Measurements from ENCODE around the gene C10orf62.

Gene C10orf62

DNA sequence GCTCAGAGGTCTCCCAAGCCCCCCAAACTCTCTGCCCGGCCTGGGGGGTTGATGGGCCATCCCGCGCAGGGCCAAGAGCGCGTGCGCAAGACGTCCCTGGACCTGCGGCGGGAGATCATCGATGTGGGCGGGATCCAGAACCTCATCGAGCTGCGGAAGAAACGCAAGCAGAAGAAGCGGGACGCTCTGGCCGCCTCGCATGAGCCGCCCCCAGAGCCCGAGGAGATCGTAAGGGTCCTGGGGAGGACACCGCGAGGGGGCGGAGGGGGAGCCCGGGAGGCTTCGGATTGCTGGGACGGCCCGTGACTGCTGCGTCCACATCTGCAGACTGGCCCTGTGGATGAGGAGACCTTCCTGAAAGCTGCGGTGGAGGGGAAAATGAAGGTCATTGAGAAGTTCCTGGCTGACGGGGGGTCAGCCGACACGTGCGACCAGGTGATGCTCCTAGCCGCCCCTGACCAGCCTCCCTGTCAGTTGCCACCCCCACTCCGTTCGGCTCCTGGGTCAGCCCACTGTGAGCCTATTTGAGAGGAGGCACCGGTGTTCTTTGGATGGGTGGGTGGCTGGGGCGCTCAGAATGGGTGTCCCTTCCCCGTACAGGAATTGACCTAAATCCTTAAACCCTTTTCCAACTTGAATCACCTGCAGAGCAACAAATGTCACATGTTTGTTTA is 11.2 kb upstream of the C10orf62 start:
- Histone ChIP-seq H3K4me1 (ENCODE audit: control insufficient read depth in 2 of 2, insufficient read depth in 1 of 2, low read depth in 1 of 2, low read length in 2 of 2) (peaks cover 2 to 3% of the 10 kb centered on the region in 2 donors), H3K4ac (ENCODE audit: low read length) (no peak overlapping the region), H3K36me3 (replicated peaks in 1 of 2; ENCODE audit: control insufficient read depth in 2 of 2, insufficient read depth in 2 of 2, low read length in 2 of 2) (no peaks in the 10 kb centered on the region), H3K27ac (replicated peaks; ENCODE audit: low read length) (no peak overlapping the region), H2BK12ac (ENCODE audit: low read length) (no peak overlapping the region), H4K8ac (ENCODE audit: low read depth, low read length) (no peak overlapping the region), H3K9ac (ENCODE audit: low read depth, low read length, poor library complexity) (no peak overlapping the region), H4K91ac (ENCODE audit: low read depth, low read length, poor library complexity) (no peak overlapping the region), H2AK5ac (ENCODE audit: low read depth, low read length) (peak overlapping the region; percentile 19), H3K23ac (ENCODE audit: low read depth, low read length, poor library complexity) (no peak overlapping the region), H3K79me1 (ENCODE audit: low read depth, low read length) (no peaks in the 10 kb centered on the region), H3K4me3 (ENCODE audit: low read length in 2 of 2) (no peak overlapping the region), H3K9me3 (replicated peaks in 1 of 2; ENCODE audit: control insufficient read depth in 2 of 2, insufficient read depth in 1 of 2, low read depth in 1 of 2, low read length in 2 of 2) (no peaks in the 10 kb centered on the region), H2BK15ac (ENCODE audit: low read length) (no peak overlapping the region), H3K14ac (ENCODE audit: low read length) (peak overlapping the region; percentile 63), H3K18ac (ENCODE audit: low read length) (peak overlapping the region; percentile 45), H2AFZ (ENCODE audit: low read length) (no peak overlapping the region), H2BK120ac (ENCODE audit: low read depth, low read length) (no peak overlapping the region), H2BK5ac (ENCODE audit: low read length) (no peak overlapping the region), H3K4me2 (ENCODE audit: insufficient read depth, low read length, poor library complexity, severe bottlenecking) (no peak overlapping the region), H3K27me3 (ENCODE audit: control insufficient read depth in 3 of 3, insufficient read depth in 3 of 3, low read depth in 1 of 3, low read length in 3 of 3) (peaks cover 0 to 3% (median 0%) of the 10 kb centered on the region in 3 experiments)
- DNase-seq (ENCODE audit: low spot score) = no peak
- no CpG with 5 or more reads among the region's 40 CpGs for WGBS, 2 donors (ENCODE audit: extremely low coverage in 2 of 2, insufficient read length in 2 of 2, insufficient replicate concordance in 1 of 2)

GRCh38 chr10:97580421-97581367 is 8.8 kb upstream of the C10orf62 start:
- Histone ChIP-seq H2AK5ac (ENCODE audit: low read depth, low read length) (no peak overlapping the region), H2BK12ac (ENCODE audit: low read length) (no peak overlapping the region), H3K9ac (ENCODE audit: low read depth, low read length, poor library complexity) (no peak overlapping the region), H3K27ac (replicated peaks; ENCODE audit: low read length) (no peak overlapping the region), H3K23ac (ENCODE audit: low read depth, low read length, poor library complexity) (peak overlapping the region; percentile 8), H2BK120ac (ENCODE audit: low read depth, low read length) (no peak overlapping the region), H3K4me3 (ENCODE audit: low read length in 2 of 2) (no peak overlapping the region), H3K4me1 (ENCODE audit: control insufficient read depth in 2 of 2, insufficient read depth in 1 of 2, low read depth in 1 of 2, low read length in 2 of 2) (peaks cover 2 to 5% of the 10 kb centered on the region in 2 donors), H2AFZ (ENCODE audit: low read length) (peak overlapping the region; percentile 15), H3K36me3 (replicated peaks in 1 of 2; ENCODE audit: control insufficient read depth in 2 of 2, insufficient read depth in 2 of 2, low read length in 2 of 2) (no peaks in the 10 kb centered on the region), H3K27me3 (ENCODE audit: control insufficient read depth in 3 of 3, insufficient read depth in 3 of 3, low read depth in 1 of 3, low read length in 3 of 3) (peaks cover 0 to 3% (median 0%) of the 10 kb centered on the region in 3 experiments), H3K9me3 (replicated peaks in 1 of 2; ENCODE audit: control insufficient read depth in 2 of 2, insufficient read depth in 1 of 2, low read depth in 1 of 2, low read length in 2 of 2) (no peaks in the 10 kb centered on the region), H3K4me2 (ENCODE audit: insufficient read depth, low read length, poor library complexity, severe bottlenecking) (no peak overlapping the region), H4K91ac (ENCODE audit: low read depth, low read length, poor library complexity) (no peak overlapping the region), H3K18ac (ENCODE audit: low read length) (no peak overlapping the region), H3K4ac (ENCODE audit: low read length) (no peak overlapping the region), H2BK5ac (ENCODE audit: low read length) (no peak overlapping the region), H4K8ac (ENCODE audit: low read depth, low read length) (peak overlapping the region; percentile 45), H2BK15ac (ENCODE audit: low read length) (no peak overlapping the region), H3K14ac (ENCODE audit: low read length) (no peak overlapping the region), H3K79me1 (ENCODE audit: low read depth, low read length) (no peaks in the 10 kb centered on the region)
- WGBS, 2 donors (ENCODE audit: extremely low coverage in 2 of 2, insufficient read length in 2 of 2, insufficient replicate concordance in 1 of 2) = no CpG with 5 or more reads among the region's 9 CpGs
- no peak for DNase-seq (ENCODE audit: low spot score)

GRCh38 chr10:97582169-97582568 is 7.4 kb upstream of the C10orf62 start:
- peaks cover 0 to 3% (median 0%) of the 10 kb centered on the region in 3 experiments for H3K27me3 ChIP-seq (ENCODE audit: control insufficient read depth in 3 of 3, insufficient read depth in 3 of 3, low read depth in 1 of 3, low read length in 3 of 3)
- no peak overlapping the region for H2BK5ac ChIP-seq (ENCODE audit: low read length)
- no peak overlapping the region for H2BK12ac ChIP-seq (ENCODE audit: low read length)
- no peaks in the 10 kb centered on the region for H3K79me1 ChIP-seq (ENCODE audit: low read depth, low read length)
- H4K91ac ChIP-seq (ENCODE audit: low read depth, low read length, poor library complexity) = no peak overlapping the region
- no peak overlapping the region for H2BK15ac ChIP-seq (ENCODE audit: low read length)
- no peak overlapping the region for H3K14ac ChIP-seq (ENCODE audit: low read length)
- no peak overlapping the region for H3K18ac ChIP-seq (ENCODE audit: low read length)
- H3K36me3 ChIP-seq (replicated peaks in 1 of 2; ENCODE audit: control insufficient read depth in 2 of 2, insufficient read depth in 2 of 2, low read length in 2 of 2) = no peaks in the 10 kb centered on the region
- H3K4me2 ChIP-seq (ENCODE audit: insufficient read depth, low read length, poor library complexity, severe bottlenecking) = no peak overlapping the region
- DNase-seq (ENCODE audit: low spot score) = no peak
- no peak overlapping the region for H3K27ac ChIP-seq (replicated peaks; ENCODE audit: low read length)
- H3K4me1 ChIP-seq (ENCODE audit: control insufficient read depth in 2 of 2, insufficient read depth in 1 of 2, low read depth in 1 of 2, low read length in 2 of 2) = peaks cover 2 to 5% of the 10 kb centered on the region in 2 donors
- WGBS, 2 donors (ENCODE audit: extremely low coverage in 2 of 2, insufficient read length in 2 of 2, insufficient replicate concordance in 1 of 2) = no CpG with 5 or more reads among the region's 8 CpGs
- H2AK5ac ChIP-seq (ENCODE audit: low read depth, low read length) = no peak overlapping the region
- H3K9ac ChIP-seq (ENCODE audit: low read depth, low read length, poor library complexity) = no peak overlapping the region
- no peak overlapping the region for H2BK120ac ChIP-seq (ENCODE audit: low read depth, low read length)
- no peak overlapping the region for H3K23ac ChIP-seq (ENCODE audit: low read depth, low read length, poor library complexity)
- H3K4me3 ChIP-seq (ENCODE audit: low read length in 2 of 2) = no peak overlapping the region
- no peak overlapping the region for H2AFZ ChIP-seq (ENCODE audit: low read length)
- no peak overlapping the region for H4K8ac ChIP-seq (ENCODE audit: low read depth, low read length)
- no peak overlapping the region for H3K4ac ChIP-seq (ENCODE audit: low read length)
- no peaks in the 10 kb centered on the region for H3K9me3 ChIP-seq (replicated peaks in 1 of 2; ENCODE audit: control insufficient read depth in 2 of 2, insufficient read depth in 1 of 2, low read depth in 1 of 2, low read length in 2 of 2)

- Histone ChIP-seq H3K27me3 (ENCODE audit: control insufficient read depth in 3 of 3, insufficient read depth in 3 of 3, low read depth in 1 of 3, low read length in 3 of 3) (peaks cover 0 to 3% (median 0%) of the 10 kb centered on the region in 3 experiments), H3K4me3 (ENCODE audit: low read length in 2 of 2) (no peak overlapping the region), H3K14ac (ENCODE audit: low read length) (no peak overlapping the region), H4K91ac (ENCODE audit: low read depth, low read length, poor library complexity) (no peak overlapping the region), H3K36me3 (replicated peaks in 1 of 2; ENCODE audit: control insufficient read depth in 2 of 2, insufficient read depth in 2 of 2, low read length in 2 of 2) (no peaks in the 10 kb centered on the region), H3K4me1 (ENCODE audit: control insufficient read depth in 2 of 2, insufficient read depth in 1 of 2, low read depth in 1 of 2, low read length in 2 of 2) (peaks cover 2 to 5% of the 10 kb centered on the region in 2 donors), H2BK120ac (ENCODE audit: low read depth, low read length) (no peak overlapping the region), H2BK15ac (ENCODE audit: low read length) (no peak overlapping the region), H3K4me2 (ENCODE audit: insufficient read depth, low read length, poor library complexity, severe bottlenecking) (no peak overlapping the region), H4K8ac (ENCODE audit: low read depth, low read length) (no peak overlapping the region), H2AFZ (ENCODE audit: low read length) (peak overlapping the region; percentile 82), H2AK5ac (ENCODE audit: low read depth, low read length) (no peak overlapping the region), H3K23ac (ENCODE audit: low read depth, low read length, poor library complexity) (no peak overlapping the region), H3K9me3 (replicated peaks in 1 of 2; ENCODE audit: control insufficient read depth in 2 of 2, insufficient read depth in 1 of 2, low read depth in 1 of 2, low read length in 2 of 2) (no peaks in the 10 kb centered on the region), H3K18ac (ENCODE audit: low read length) (peak overlapping the region; percentile 62), H3K27ac (replicated peaks; ENCODE audit: low read length) (no peak overlapping the region), H2BK5ac (ENCODE audit: low read length) (no peak overlapping the region), H2BK12ac (ENCODE audit: low read length) (no peak overlapping the region), H3K9ac (ENCODE audit: low read depth, low read length, poor library complexity) (no peak overlapping the region), H3K79me1 (ENCODE audit: low read depth, low read length) (no peaks in the 10 kb centered on the region), H3K4ac (ENCODE audit: low read length) (no peak overlapping the region)
- no peak for DNase-seq (ENCODE audit: low spot score)
- no CpG with 5 or more reads among the region's 13 CpGs for WGBS, 2 donors (ENCODE audit: extremely low coverage in 2 of 2, insufficient read length in 2 of 2, insufficient replicate concordance in 1 of 2)
These were observed 6.0 kb upstream of the C10orf62 start for GRCh38 chr10:97583476-97583875.
